Measurements from ENCODE around the gene CLDN19. TPM values are rescaled to one million over a fixed set of nuclear protein-coding genes. Genes with fewer than 3 reads are reported as not detected.

CLDN19 gene
- total and polyA plus RNA-seq, 7 donors: 0.03 to 0.34 (median 0.14) TPM; not detected in 4

DNA sequence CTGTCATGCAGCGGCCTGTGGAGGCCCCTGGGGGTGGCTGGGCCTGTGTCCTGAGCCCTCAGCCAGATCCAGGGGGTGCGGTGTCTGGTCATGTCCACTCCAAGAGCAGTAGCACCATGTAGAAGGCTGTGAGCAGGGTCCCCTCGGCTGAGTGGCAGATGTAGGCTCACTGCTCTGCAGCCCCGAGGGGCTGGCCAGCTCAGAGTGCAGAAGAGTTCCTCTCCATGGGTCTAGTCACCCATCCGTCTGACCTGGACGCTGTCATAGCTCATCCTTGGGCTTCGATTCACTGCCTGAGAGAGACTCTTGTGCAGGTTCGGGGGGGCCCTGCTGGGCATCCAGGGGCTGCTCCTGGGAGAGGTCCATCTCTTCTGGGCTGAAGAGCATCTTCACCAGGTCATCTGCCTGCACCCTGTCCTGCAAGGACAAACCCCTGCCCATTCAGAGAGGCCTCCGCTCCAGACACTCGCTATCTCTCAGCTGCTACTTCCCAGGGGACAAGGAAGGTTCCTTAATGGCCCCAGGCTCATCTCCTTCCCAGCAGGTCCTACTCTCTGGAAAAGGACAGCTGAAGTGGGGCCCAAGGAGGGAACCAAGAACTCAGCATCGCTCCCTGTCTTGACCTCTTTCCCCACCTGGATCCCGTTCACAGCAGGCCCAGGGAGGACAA, 6.5 kb upstream of the CLDN19 start:
- H3K4me3 ChIP-seq: no peak overlapping the region
- no peak overlapping the region for H3K27ac ChIP-seq
- 91 to 93% (median 92%) methylated on average over 12 of the region's 12 CpGs for WGBS, 3 donors
- peak in 1 of 4 donors; percentile 8 for ATAC-seq
- intact Hi-C loops (cut with DNase I): loop anchor here (2.0 to 10.0 kb wide), 4 partner anchors 168 to 599 kb away; partner anchors contain the start of gene GUCA2B (in 1 of the 2)
- H3K9me3 ChIP-seq: no peaks in the 10 kb centered on the region
- TF ChIP-seq, protein P1, sequence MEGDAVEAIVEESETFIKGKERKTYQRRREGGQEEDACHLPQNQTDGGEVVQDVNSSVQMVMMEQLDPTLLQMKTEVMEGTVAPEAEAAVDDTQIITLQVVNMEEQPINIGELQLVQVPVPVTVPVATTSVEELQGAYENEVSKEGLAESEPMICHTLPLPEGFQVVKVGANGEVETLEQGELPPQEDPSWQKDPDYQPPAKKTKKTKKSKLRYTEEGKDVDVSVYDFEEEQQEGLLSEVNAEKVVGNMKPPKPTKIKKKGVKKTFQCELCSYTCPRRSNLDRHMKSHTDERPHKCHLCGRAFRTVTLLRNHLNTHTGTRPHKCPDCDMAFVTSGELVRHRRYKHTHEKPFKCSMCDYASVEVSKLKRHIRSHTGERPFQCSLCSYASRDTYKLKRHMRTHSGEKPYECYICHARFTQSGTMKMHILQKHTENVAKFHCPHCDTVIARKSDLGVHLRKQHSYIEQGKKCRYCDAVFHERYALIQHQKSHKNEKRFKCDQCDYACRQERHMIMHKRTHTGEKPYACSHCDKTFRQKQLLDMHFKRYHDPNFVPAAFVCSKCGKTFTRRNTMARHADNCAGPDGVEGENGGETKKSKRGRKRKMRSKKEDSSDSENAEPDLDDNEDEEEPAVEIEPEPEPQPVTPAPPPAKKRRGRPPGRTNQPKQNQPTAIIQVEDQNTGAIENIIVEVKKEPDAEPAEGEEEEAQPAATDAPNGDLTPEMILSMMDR (IDR thresholded peaks at IDR 0.05): no peak
- peak in 1 of 2 donors; percentile 25 for DNase-seq
- H3K27me3 ChIP-seq (ENCODE audit: insufficient read depth in 3 of 3, low read length in 2 of 3): no peaks in the 10 kb centered on the region
- no peaks in the 10 kb centered on the region for H3K4me1 ChIP-seq
- H3K36me3 ChIP-seq (ENCODE audit: insufficient read depth in 1 of 2, low read depth in 1 of 2): peaks cover 0 to 47% of the 10 kb centered on the region in 2 donors

DNA sequence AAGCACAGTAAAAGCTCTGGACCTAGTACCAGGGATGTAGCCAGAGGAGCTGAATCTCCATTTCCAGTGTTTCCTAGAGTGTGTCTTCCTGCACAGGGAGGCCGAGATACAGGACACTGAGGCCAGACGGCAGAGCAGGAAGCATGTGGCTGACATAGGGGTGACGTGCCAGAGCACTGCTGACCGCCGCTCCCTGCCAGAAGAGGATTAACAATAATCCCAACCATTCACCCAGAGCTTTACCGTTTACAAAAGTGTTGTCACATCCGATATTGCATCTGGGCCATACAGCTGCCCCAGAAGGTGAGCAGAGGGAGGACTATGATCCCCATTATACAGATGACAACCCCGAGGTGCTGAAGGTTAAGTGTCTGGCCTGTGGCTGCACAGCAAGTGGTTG, 5.8 kb upstream of the CLDN19 start:
- WGBS, 3 donors: 30 to 43% (median 32%) methylated on average over 8 of the region's 8 CpGs
- H3K9me3 ChIP-seq: no peaks in the 10 kb centered on the region
- H3K4me1 ChIP-seq: no peaks in the 10 kb centered on the region
- ATAC-seq (peak in 3 of 4 donors; percentile 25 to 70 (median 60)), DNase-seq (peak in 1 of 2 donors; percentile 30)
- H3K27me3 ChIP-seq (ENCODE audit: insufficient read depth in 3 of 3, low read length in 2 of 3): no peaks in the 10 kb centered on the region
- intact Hi-C loops (cut with DNase I): loop anchor here (2.0 to 10.0 kb wide), 4 partner anchors 167 to 599 kb away; partner anchors contain the start of gene GUCA2B (in 1 of the 2)
- H3K27ac ChIP-seq: no peak overlapping the region
- peaks cover 0 to 45% of the 10 kb centered on the region in 2 donors for H3K36me3 ChIP-seq (ENCODE audit: insufficient read depth in 1 of 2, low read depth in 1 of 2)
- TF ChIP-seq, protein P1 (IDR thresholded peaks at IDR 0.05): no peak
- no peak overlapping the region for H3K4me3 ChIP-seq

DNA sequence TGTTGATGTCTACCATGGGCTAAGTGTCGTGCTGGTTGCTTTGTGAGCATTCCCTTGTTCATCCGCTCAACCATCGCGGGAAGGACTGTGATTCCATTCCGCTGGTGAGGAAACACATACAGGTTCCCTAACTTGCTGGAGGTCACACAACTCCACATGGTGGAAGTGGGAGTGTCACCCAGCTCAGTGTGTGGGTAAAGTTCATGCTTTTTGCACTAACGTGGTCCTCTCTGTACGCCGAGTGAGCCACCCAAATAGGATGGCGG, 4.0 kb upstream of the CLDN19 start:
- H3K9me3 ChIP-seq: no peaks in the 10 kb centered on the region
- no peaks in the 10 kb centered on the region for H3K27me3 ChIP-seq (ENCODE audit: insufficient read depth in 3 of 3, low read length in 2 of 3)
- H3K27ac ChIP-seq: no peak overlapping the region
- ATAC-seq (no peak), DNase-seq (peak in 1 of 2 donors; percentile 9)
- intact Hi-C loops (cut with DNase I): loop anchor here in 1 of 2 donors (10.0 kb wide), 1 partner anchor 589 kb away; the partner anchor contains the start of gene GUCA2B
- WGBS, 3 donors: 87 to 92% (median 90%) methylated on average over 9 of the region's 9 CpGs
- TF ChIP-seq, protein P1 (IDR thresholded peaks at IDR 0.05): no peak
- peaks cover 0 to 31% of the 10 kb centered on the region in 2 donors for H3K36me3 ChIP-seq (ENCODE audit: insufficient read depth in 1 of 2, low read depth in 1 of 2)
- H3K4me3 ChIP-seq: no peak overlapping the region
- H3K4me1 ChIP-seq: no peaks in the 10 kb centered on the region

DNA sequence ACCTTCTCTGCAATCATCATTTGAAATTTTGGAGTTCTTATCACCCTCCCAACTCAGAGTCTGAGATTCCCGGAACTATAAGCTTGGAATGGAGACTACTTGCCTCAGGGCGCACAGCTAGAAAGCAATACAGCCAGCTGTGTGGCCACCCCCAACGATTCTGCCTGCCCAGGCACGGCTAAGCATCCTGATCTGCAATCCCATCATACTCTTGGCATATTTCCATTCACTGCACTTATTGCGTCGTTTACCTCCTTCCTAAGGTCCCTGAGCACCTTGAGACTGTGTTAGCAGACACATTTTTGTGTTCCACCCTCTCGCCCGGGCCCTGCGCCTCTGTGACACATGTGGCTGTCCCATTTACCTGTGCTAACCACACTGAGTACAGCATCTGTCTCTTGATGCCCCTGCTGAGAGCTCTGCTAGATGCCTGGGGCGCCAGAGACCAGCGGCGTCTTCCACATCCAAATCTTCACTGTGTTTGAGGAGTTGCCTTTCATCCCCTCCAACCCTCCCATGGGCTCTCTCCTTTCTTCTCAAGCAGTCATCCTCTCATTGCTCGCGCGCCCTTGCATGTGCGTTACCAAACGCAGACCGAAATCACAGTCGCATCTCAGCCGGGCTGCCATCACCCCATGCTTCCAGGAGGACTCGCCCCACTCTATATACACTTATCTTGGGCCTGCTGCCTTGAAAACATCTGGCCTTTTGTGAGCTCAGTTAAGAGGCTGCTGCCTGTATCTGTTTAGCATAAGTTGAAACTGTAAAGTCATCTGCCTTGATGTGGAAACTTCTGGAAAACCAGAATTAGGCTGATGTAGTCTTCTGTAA, 3.5 kb upstream of the CLDN19 start:
- DNase-seq: peak in 1 of 2 donors; percentile 27
- Histone ChIP-seq H3K27ac (no peak overlapping the region), H3K4me1 (no peaks in the 10 kb centered on the region), H3K4me3 (no peak overlapping the region), H3K36me3 (ENCODE audit: insufficient read depth in 1 of 2, low read depth in 1 of 2) (peaks cover 0 to 25% of the 10 kb centered on the region in 2 donors), H3K27me3 (ENCODE audit: insufficient read depth in 3 of 3, low read length in 2 of 3) (no peaks in the 10 kb centered on the region), H3K9me3 (no peaks in the 10 kb centered on the region)
- WGBS, 3 donors: 71 to 78% (median 76%) methylated on average over 21 of the region's 21 CpGs
- no peak for ATAC-seq
- TF ChIP-seq, protein P1 (IDR thresholded peaks at IDR 0.05): no peak
- intact Hi-C loops (cut with DNase I): loop anchor here in 1 of 2 donors (10.0 kb wide), 1 partner anchor 589 kb away; the partner anchor contains the start of gene GUCA2B
